ENCODE measurements around the gene CYP51A1.
"Not testable (repeated sequence)": the region's sequence is repeated elsewhere in the genome, so short reads cannot be mapped to it uniquely, and the experiment has no call there.

The CYP51A1 gene

GRCh38 chr7:92121681-92122080 lies 12.6 kb downstream of the CYP51A1 start:
- no peak for DNase-seq

- no peak for DNase-seq
Measured at GRCh38 chr7:92119213-92119759, 15.0 kb downstream of the CYP51A1 start.

DNA sequence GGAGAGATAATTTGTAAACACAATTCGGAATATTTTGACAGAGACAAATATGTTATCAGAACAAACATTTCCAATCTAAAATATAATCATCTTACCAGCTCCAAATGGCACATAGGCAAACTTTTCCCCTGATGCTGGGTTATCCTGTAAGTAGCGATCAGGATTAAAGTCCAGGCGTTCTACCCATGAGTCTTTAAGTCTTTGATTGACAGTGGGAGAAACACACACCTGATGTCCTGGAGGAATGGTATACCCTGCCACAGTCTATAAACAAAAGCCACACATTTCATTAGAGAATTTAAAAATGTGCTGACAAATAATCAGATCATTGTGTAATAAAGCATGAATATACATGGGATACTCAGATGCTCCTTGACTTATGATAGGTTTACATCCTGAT lies 17.3 kb downstream of the CYP51A1 start:
- no peak for DNase-seq

DNA sequence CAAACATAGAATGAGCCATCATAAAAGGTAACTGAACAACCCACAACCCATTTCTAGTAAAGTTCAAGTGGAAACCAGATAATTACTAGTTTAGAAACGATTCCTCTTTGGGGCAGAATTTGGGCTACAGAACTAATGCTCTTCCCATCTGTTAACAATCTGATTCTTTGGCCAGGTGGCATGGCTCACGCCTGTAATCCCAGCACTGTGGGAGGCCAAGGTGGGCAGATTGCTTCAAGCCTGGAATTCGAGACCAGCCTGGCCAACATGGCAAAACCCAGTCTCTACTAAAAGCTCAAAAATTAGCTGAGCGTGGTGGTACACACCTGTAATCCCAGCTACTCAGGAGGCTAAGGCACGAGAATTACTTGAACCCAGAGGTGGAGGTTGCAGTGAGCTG lies 18.5 kb downstream of the CYP51A1 start:
- DNase-seq: no peak

GRCh38 chr7:92110857-92111256 lies 23.4 kb downstream of the CYP51A1 start:
- DNase-seq: no peak

GRCh38 chr7:92108821-92109220 lies 25.5 kb downstream of the CYP51A1 start:
- DNase-seq: no peak

GRCh38 chr7:92102862-92103261 lies 31.4 kb downstream of the CYP51A1 start:
- DNase-seq: not testable (repeated sequence)

- no peak for DNase-seq
Measured at GRCh38 chr7:92100534-92100933, 33.7 kb downstream of the CYP51A1 start.

GRCh38 chr7:92095380-92095779 lies 38.9 kb downstream of the CYP51A1 start:
- no peak for DNase-seq

GRCh38 chr7:92092210-92092609 lies 42.1 kb downstream of the CYP51A1 start:
- no peak for DNase-seq

GRCh38 chr7:92088266-92088665 lies 46.0 kb downstream of the CYP51A1 start:
- DNase-seq: no peak

- DNase-seq: not testable (repeated sequence)
Measured at GRCh38 chr7:92083922-92084321, 50.4 kb downstream of the CYP51A1 start.

- DNase-seq: no peak
Measured at GRCh38 chr7:92076509-92076908, 57.8 kb downstream of the CYP51A1 start.

DNA sequence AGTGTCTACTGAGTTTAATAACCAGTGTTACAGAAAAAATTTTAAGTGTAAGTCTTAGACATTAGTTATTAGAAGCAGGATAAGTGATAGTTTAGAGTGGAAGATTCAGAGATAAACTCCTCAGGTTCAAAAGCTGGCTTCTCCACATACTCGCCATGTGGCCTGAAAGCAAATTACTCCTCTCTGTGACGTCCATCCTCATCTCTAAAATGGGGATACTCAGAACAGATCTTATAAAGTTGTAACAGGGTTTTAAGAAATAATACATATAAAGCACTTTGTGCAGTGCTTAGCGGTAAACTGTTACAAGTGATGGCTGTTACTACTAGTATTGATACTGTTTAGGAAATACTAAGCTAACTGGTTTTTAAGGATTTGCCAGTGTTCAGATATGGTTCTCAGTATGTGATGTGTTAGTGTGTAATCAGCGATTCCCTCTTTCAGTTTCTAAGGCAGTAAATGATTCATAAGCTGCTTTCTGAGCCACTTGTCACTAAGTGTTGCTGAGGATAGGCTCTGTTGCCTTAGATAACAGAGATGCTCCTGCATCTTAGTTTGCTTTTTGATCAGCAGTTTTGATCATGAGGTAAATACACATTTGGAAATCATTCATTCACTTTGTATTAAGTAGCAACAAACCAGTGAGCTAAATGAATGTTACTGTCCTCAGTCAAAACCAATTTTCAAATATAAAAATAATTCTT lies 58.7 kb downstream of the CYP51A1 start:
- no peak for DNase-seq

- no peak for DNase-seq
Measured at GRCh38 chr7:92072708-92073107, 61.6 kb downstream of the CYP51A1 start.

DNA sequence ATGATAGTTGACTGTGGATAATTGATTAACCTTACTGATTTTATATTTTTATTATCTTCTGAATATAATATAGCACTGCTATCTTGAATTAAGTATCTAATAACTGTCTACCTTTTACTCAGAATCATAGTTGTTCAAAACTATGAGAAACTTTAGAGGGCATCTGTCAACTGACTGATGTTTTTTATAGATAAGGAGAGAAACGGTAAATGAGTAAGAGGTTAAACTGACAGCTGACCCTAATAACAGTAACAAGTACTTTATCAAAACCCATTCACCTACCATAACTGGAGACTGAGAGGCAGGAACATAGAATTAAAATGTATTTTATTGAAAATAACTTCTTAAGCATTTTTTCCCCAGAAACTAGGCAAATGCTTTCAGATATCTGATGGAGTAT lies 62.2 kb downstream of the CYP51A1 start:
- DNase-seq: no peak

- DNase-seq: no peak
Measured at GRCh38 chr7:92071032-92071431, 63.2 kb downstream of the CYP51A1 start.

GRCh38 chr7:92064438-92065029 lies 69.7 kb downstream of the CYP51A1 start:
- DNase-seq: no peak

All from NCI-H1694 (cell line).